ENCODE measurements around the gene SMARCC1. TPM values are rescaled to one million over a fixed set of nuclear protein-coding genes. Genes with fewer than 3 reads are reported as not detected.

Gene SMARCC1
- total RNA-seq, 1 experiment from 2014 or later: 84.2 TPM

- ChIA-PET CTCF (no interaction called here), POLR2A (no interaction called here)
- in situ Hi-C loops (cut with HindIII; ENCODE audit: low pct_unique_long_range_greater_than_20kb, low sequenced_read_pairs) (no loop called here), intact Hi-C loops (cut with micrococcal nuclease; ENCODE audit: unreplicated experiment) (no loop called here)
- BruUV-seq (replicated peaks): no TSS peak
- Histone ChIP-seq H3K9me3 (ENCODE audit: control insufficient read depth, insufficient read depth, low read depth, low read length) (no peaks in the 10 kb centered on the region), H3K36me3 (ENCODE audit: control insufficient read depth, insufficient read depth, low read length) (no peaks in the 10 kb centered on the region; the same call in 1 of the 2 replicates), H3K4me1 (ENCODE audit: control insufficient read depth, insufficient read depth, low read length) (peaks cover 6% of the 10 kb centered on the region; the same call in 1 of the 2 replicates), H3K4me3 (ENCODE audit: low read depth in 2 of 2, low read length in 2 of 2) (peak within 1 kb of the TSS; percentile 75 to 86), H3K27me3 (ENCODE audit: control insufficient read depth, insufficient read depth, low read length) (no peaks in the 10 kb centered on the region), H3K27ac (ENCODE audit: low read length) (peak within 1 kb of the TSS; percentile 91)
- peak; percentile 98 for ATAC-seq
- DNase-seq (ENCODE audit: low read depth, low spot score): no peak
- TF ChIP-seq TCF7L2 (IDR thresholded peaks at IDR 0.05; ENCODE audit: low read depth, low read length) (no peak), SIN3A (IDR thresholded peaks at IDR 0.05; ENCODE audit: borderline replicate concordance, insufficient read depth, low read depth, low read length) (0 out of 2 replicates have a peak, but pooled peaks have one; percentile 47), CTCF (IDR thresholded peaks at IDR 0.05) (no peak), POLR2AphosphoS5 (IDR thresholded peaks at IDR 0.05; ENCODE audit: low read depth, low read length) (peak; percentile 29; the same call in 1 of the 2 replicates), REST (IDR thresholded peaks at IDR 0.05; ENCODE audit: insufficient read depth in 1 of 2, low read depth in 2 of 2, low read length in 1 of 2) (no peak)
These were observed 21.2 kb upstream of the SMARCC1 start, which contains the start of gene DHX30 for GRCh38 chr3:47802734-47803479. Gene DHX30, plus strand, starts transcription at chr3:47803138. Its CDS starts 7,546 bp downstream, at chr3:47810684.

- no peak for ATAC-seq
- H3K27me3 ChIP-seq (ENCODE audit: control insufficient read depth, insufficient read depth, low read length): no peaks in the 10 kb centered on the region
- H3K4me3 ChIP-seq (ENCODE audit: low read depth in 2 of 2, low read length in 2 of 2): no peak overlapping the region
- CTCF ChIA-PET: no interaction called here
- POLR2A ChIA-PET: no interaction called here
- peaks cover 6% of the 10 kb centered on the region; the same call in 1 of the 2 replicates for H3K4me1 ChIP-seq (ENCODE audit: control insufficient read depth, insufficient read depth, low read length)
- in situ Hi-C loops (cut with HindIII; ENCODE audit: low pct_unique_long_range_greater_than_20kb, low sequenced_read_pairs): no loop called here
- H3K36me3 ChIP-seq (ENCODE audit: control insufficient read depth, insufficient read depth, low read length): no peaks in the 10 kb centered on the region; the same call in 1 of the 2 replicates
- TF ChIP-seq POLR2AphosphoS5 (IDR thresholded peaks at IDR 0.05; ENCODE audit: low read depth, low read length) (no peak), CTCF (IDR thresholded peaks at IDR 0.05) (no peak; the same call in 1 of the 2 replicates), REST (IDR thresholded peaks at IDR 0.05; ENCODE audit: insufficient read depth in 1 of 2, low read depth in 2 of 2, low read length in 1 of 2) (no peak), SIN3A (IDR thresholded peaks at IDR 0.05; ENCODE audit: borderline replicate concordance, insufficient read depth, low read depth, low read length) (no peak), TCF7L2 (IDR thresholded peaks at IDR 0.05; ENCODE audit: low read depth, low read length) (no peak)
- no TSS peak for BruUV-seq (replicated peaks)
- intact Hi-C loops (cut with micrococcal nuclease; ENCODE audit: unreplicated experiment): no loop called here
- DNase-seq (ENCODE audit: low read depth, low spot score): no peak
- H3K27ac ChIP-seq (ENCODE audit: low read length): no peak overlapping the region
- H3K9me3 ChIP-seq (ENCODE audit: control insufficient read depth, insufficient read depth, low read depth, low read length): no peaks in the 10 kb centered on the region
These were observed 18.0 kb upstream of the SMARCC1 start for GRCh38 chr3:47799733-47800132.

Measured in Panc1 (cell line).